ENCODE data around the gene ITGB3.

GRCh38 chr17:47264166-47264565 lies 10.5 kb downstream of the ITGB3 start:
- TF ChIP-seq POLR2A (IDR thresholded peaks at IDR 0.05), result no peak
- no peak for TF ChIP-seq CTCF (IDR thresholded peaks at IDR 0.05)
